ENCODE measurements around the gene C9. TPM values are rescaled to one million over a fixed set of nuclear protein-coding genes. Genes with fewer than 3 reads are reported as not detected.

The C9 gene
- total and polyA plus RNA-seq, 11 donors = 0.04 to 0.29 TPM; not detected in 9

GRCh38 chr5:39368116-39368515, 3.8 kb upstream of the C9 start:
- no peak for TF ChIP-seq POLR2A (IDR thresholded peaks at IDR 0.05)
- no peak for TF ChIP-seq CTCF (IDR thresholded peaks at IDR 0.05)
- WGBS, 4 donors = 43 to 59% (median 48%) methylated on average over 4 of the region's 4 CpGs
- Histone ChIP-seq H3K27ac (no peak overlapping the region), H3K4me1 (no peaks in the 10 kb centered on the region), H3K4me3 (no peak overlapping the region), H3K9me3 (no peaks in the 10 kb centered on the region), H3K27me3 (no peaks in the 10 kb centered on the region), H3K36me3 (peaks cover 0 to 32% (median 17%) of the 10 kb centered on the region in 9 donors)
- DNase-seq (no peak), ATAC-seq (no peak)
- intact Hi-C loops (cut with DNase I) = no loop called here

GRCh38 chr5:39367711-39368110, 3.4 kb upstream of the C9 start:
- Histone ChIP-seq H3K27ac (no peak overlapping the region), H3K9me3 (no peaks in the 10 kb centered on the region), H3K4me1 (no peaks in the 10 kb centered on the region), H3K4me3 (no peak overlapping the region), H3K27me3 (no peaks in the 10 kb centered on the region), H3K36me3 (peaks cover 0 to 28% (median 13%) of the 10 kb centered on the region in 9 donors)
- TF ChIP-seq CTCF (IDR thresholded peaks at IDR 0.05) = no peak
- TF ChIP-seq POLR2A (IDR thresholded peaks at IDR 0.05) = no peak
- WGBS, 4 donors = 74 to 81% (median 75%) methylated on average over 3 of the region's 3 CpGs
- ATAC-seq (no peak), DNase-seq (no peak)
- intact Hi-C loops (cut with DNase I) = no loop called here

- Histone ChIP-seq H3K36me3 (no peaks in the 10 kb centered on the region), H3K27me3 (no peaks in the 10 kb centered on the region), H3K4me1 (no peaks in the 10 kb centered on the region), H3K9me3 (no peaks in the 10 kb centered on the region), H3K27ac (no peak overlapping the region), H3K4me3 (no peak overlapping the region)
- 81 to 87% (median 86%) methylated on average over 4 of the region's 4 CpGs for WGBS, 4 donors
- intact Hi-C loops (cut with DNase I) = no loop called here
- DNase-seq = no peak
- no peak for ATAC-seq
- no peak for TF ChIP-seq CTCF (IDR thresholded peaks at IDR 0.05)
- TF ChIP-seq POLR2A (IDR thresholded peaks at IDR 0.05) = no peak
Measured at GRCh38 chr5:39363217-39363616, 1.1 kb downstream of the C9 start.

GRCh38 chr5:39362646-39363045, 1.6 kb downstream of the C9 start:
- no peak for DNase-seq
- H3K9me3 ChIP-seq = no peaks in the 10 kb centered on the region
- H3K27ac ChIP-seq = no peak overlapping the region
- intact Hi-C loops (cut with DNase I) = no loop called here
- H3K4me1 ChIP-seq = no peaks in the 10 kb centered on the region
- H3K36me3 ChIP-seq = no peaks in the 10 kb centered on the region
- no peak for TF ChIP-seq POLR2A (IDR thresholded peaks at IDR 0.05)
- no peak for TF ChIP-seq CTCF (IDR thresholded peaks at IDR 0.05)
- no peak for ATAC-seq
- no peak overlapping the region for H3K4me3 ChIP-seq
- WGBS, 4 donors = 88 to 91% (median 89%) methylated on average over 8 of the region's 8 CpGs
- no peaks in the 10 kb centered on the region for H3K27me3 ChIP-seq

Measured in heart left ventricle (tissue), 16 donors.